OCI-LY1 (cell line): ENCODE measurements around the gene CCL2.

ENCODE experiments used
- CTCF ChIP-seq: fragments of 200-600 bp; sonication (generic), shearing (Covaris generic); IDR thresholded peaks from 2 replicates; pipeline ENCODE4 v1.5.1; 2017; ENCODE audit warnings: mild to moderate bottlenecking, antibody characterized with exemption, low read length, moderate library complexity, mixed read lengths
- EZH2 ChIP-seq: fragments of 200-600 bp; sonication (generic), shearing (Covaris generic); IDR thresholded peaks from 2 replicates; pipeline ENCODE4 v1.8.0; 2017; ENCODE audit warnings: borderline replicate concordance, mixed run types, mild to moderate bottlenecking, antibody characterized with exemption, low read length, moderate library complexity, mixed read lengths

GRCh38 chr17:34252095-34252443 is 3.0 kb upstream of the CCL2 start:
- no peak for TF ChIP-seq CTCF
- no peak for TF ChIP-seq EZH2
